Caco-2 (cell line): ENCODE results near the gene FRMD4A. TPM values are rescaled to one million over a fixed set of nuclear protein-coding genes. Genes with fewer than 3 reads are reported as not detected.

Experiments used
- BruUV-seq: library from RNA; stranded (reverse); fragments of 400-500 nt; replicated peaks from 2 replicates; lab custom pipeline; 2021; lab: Mats Ljungman, UMichigan
- CTCF ChIA-PET: fragments of 300-600 bp; sonication (Branson Sonifier 250); formaldehyde crosslinking; loops from one replicate; lab custom pipeline; 2022; ENCODE audit warnings: antibody characterized with exemption; lab: Charles Lee
- POLR2A ChIA-PET: fragments of 300-600 bp; sonication (Branson Sonifier 250); formaldehyde crosslinking; loops from one replicate; lab custom pipeline; 2022; ENCODE audit warnings: antibody characterized with exemption; lab: Charles Lee
- DNase-seq, 2 experiments: peaks; one replicate each; pipeline versions ENCODE4 v3.0.0 to v3.0.0-alpha.2; 2020 to 2022
- H3K27me3 ChIP-seq: replicated peaks from 2 replicates; pipeline ENCODE4 v1.6.0; 2011; ENCODE audit warnings: low read length; ENCODE audit not compliant: control insufficient read depth, insufficient read depth
- H3K36me3 ChIP-seq: 2 replicates; pipeline ENCODE4 v1.5.1; 2011; ENCODE audit warnings: low read length; ENCODE audit not compliant: control insufficient read depth, insufficient read depth
- H3K4me1 ChIP-seq: fragments of 250-450 bp; sonication (Bioruptor Pico); 2 replicates; pipeline ENCODE4 v1.5.1; 2020; ENCODE audit warnings: mild to moderate bottlenecking
- H3K4me3 ChIP-seq: 2 replicates; pipeline ENCODE4 v1.5.1; 2011; ENCODE audit warnings: low read depth, mild to moderate bottlenecking, control low read depth, low read length
- H3K9me3 ChIP-seq: fragments of 250-450 bp; sonication (Bioruptor Pico); 2 replicates; pipeline ENCODE4 v1.5.1; 2020; ENCODE audit warnings: mild to moderate bottlenecking, moderate library complexity
- H3K27ac Mint-ChIP-seq: one replicate; pipeline ENCODE4 v1.8.0; 2022; ENCODE audit warnings: mixed read lengths; ENCODE audit not compliant: unreplicated experiment
- H3K27me3 Mint-ChIP-seq: one replicate; pipeline ENCODE4 v1.8.0; 2022; ENCODE audit warnings: mixed read lengths; ENCODE audit not compliant: insufficient read depth, unreplicated experiment
- H3K36me3 Mint-ChIP-seq: one replicate; pipeline ENCODE4 v1.8.0; 2022; ENCODE audit warnings: mild to moderate bottlenecking, mixed read lengths; ENCODE audit not compliant: insufficient read depth, unreplicated experiment
- H3K4me1 Mint-ChIP-seq: one replicate; pipeline ENCODE4 v1.8.0; 2022; ENCODE audit warnings: low read depth, mixed read lengths; ENCODE audit not compliant: unreplicated experiment
- H3K4me3 Mint-ChIP-seq: one replicate; pipeline ENCODE4 v1.8.0; 2022; ENCODE audit warnings: mild to moderate bottlenecking, moderate library complexity, mixed read lengths; ENCODE audit not compliant: unreplicated experiment
- H3K9me3 Mint-ChIP-seq: one replicate; pipeline ENCODE4 v1.8.0; 2022; ENCODE audit warnings: mixed read lengths; ENCODE audit not compliant: unreplicated experiment
- CTCF ChIP-seq, 2 experiments: fragments of 200-600 bp in 1 of 2; IDR thresholded peaks; 1 replicate in 1 of 2; 2 replicates in 1 of 2; pipeline versions ENCODE4 v1.5.1 to v1.8.0; 2011 to 2022; ENCODE audit warnings: antibody characterized with exemption in 1 of 2, control low read depth in 1 of 2, inconsistent platforms in 1 of 2, low read depth in 1 of 2, low read length in 1 of 2, mild to moderate bottlenecking in 1 of 2, moderate library complexity in 1 of 2; ENCODE audit not compliant: insufficient read depth in 1 of 2, severe bottlenecking in 1 of 2, unreplicated experiment in 1 of 2
- intact Hi-C: fragments of 100-400 bp; cut with micrococcal nuclease; formaldehyde crosslinking; loops from one replicate; pipeline ENCODE4 v1.10.0; 2022; ENCODE audit not compliant: unreplicated experiment
- total RNA-seq: library from RNA; stranded (reverse); gene quantifications from 2 replicates; pipeline ENCODE4 v1.2.3, GENCODE V29; 2022

Gene FRMD4A
- total RNA-seq, 1 experiment from 2014 or later, result 52.1 TPM

GRCh38 chr10:13812804-13813203 lies 517.9 kb downstream of the FRMD4A start:
- no TSS peak for BruUV-seq

DNA sequence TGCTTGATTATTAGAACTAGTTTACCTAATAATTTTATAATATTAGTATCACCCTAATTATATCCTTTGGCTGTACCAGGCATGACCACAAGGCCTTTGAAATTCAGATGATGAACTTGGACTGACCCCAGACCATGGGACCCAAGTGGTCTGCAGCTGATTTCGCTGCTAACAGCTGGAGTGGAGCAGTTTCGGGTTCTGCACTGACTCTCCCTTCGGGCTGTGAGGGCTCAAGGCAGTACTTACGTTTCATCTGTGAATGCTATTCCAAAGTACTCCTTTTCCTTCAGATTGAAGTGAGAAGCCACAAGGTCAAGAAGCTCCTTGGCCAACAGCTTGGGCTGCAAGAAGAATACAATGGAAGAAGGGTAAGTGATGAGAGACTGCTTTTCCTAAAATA lies 520.2 kb downstream of the FRMD4A start:
- Mint-ChIP-seq H3K36me3 (no peaks in the 10 kb centered on the region), H3K4me3 (no peak overlapping the region), H3K27me3 (peaks cover 3% of the 10 kb centered on the region), H3K27ac (no peak overlapping the region), H3K4me1 (peaks cover 14% of the 10 kb centered on the region), H3K9me3 (no peaks in the 10 kb centered on the region)
- no peak for DNase-seq
- ChIA-PET CTCF (interaction anchor here (0.7 kb wide), 1 partner anchor 535 kb away, joined by 4 read pairs; no protein-coding TSS in a partner anchor), POLR2A (interaction anchor here (0.6 kb wide), 1 partner anchor 1144 kb away, joined by 3 read pairs; no protein-coding TSS in a partner anchor)
- Histone ChIP-seq H3K9me3 (no peaks in the 10 kb centered on the region), H3K4me1 (peaks cover 11% of the 10 kb centered on the region), H3K27me3 (no peaks in the 10 kb centered on the region), H3K4me3 (no peak overlapping the region), H3K36me3 (no peaks in the 10 kb centered on the region)
- intact Hi-C loops, result no loop called here
- no TSS peak for BruUV-seq
- TF ChIP-seq CTCF (IDR thresholded peaks at IDR 0.05; ENCODE audit: insufficient read depth in 1 of 2, low read depth in 1 of 2, low read length in 1 of 2, severe bottlenecking in 1 of 2, unreplicated experiment in 1 of 2), result no peak

More at GRCh38 chr10:13812804-13813203, 517.9 kb downstream of the FRMD4A start:
- CTCF ChIA-PET, result no interaction called here
- Histone ChIP-seq H3K36me3 (no peaks in the 10 kb centered on the region), H3K9me3 (0 out of 2 replicates have a peak, but pooled peaks cover 9% of the 10 kb centered on the region), H3K4me3 (no peak overlapping the region), H3K27me3 (no peaks in the 10 kb centered on the region), H3K4me1 (peaks cover 11% of the 10 kb centered on the region)
- peaks cover 3% of the 10 kb centered on the region for H3K27me3 Mint-ChIP-seq
- POLR2A ChIA-PET, result no interaction called here
- intact Hi-C loops, result no loop called here
- no peak overlapping the region for H3K4me3 Mint-ChIP-seq
- H3K9me3 Mint-ChIP-seq, result no peaks in the 10 kb centered on the region
- peaks cover 14% of the 10 kb centered on the region for H3K4me1 Mint-ChIP-seq
- H3K27ac Mint-ChIP-seq, result no peak overlapping the region
- H3K36me3 Mint-ChIP-seq, result no peaks in the 10 kb centered on the region
- TF ChIP-seq CTCF (IDR thresholded peaks at IDR 0.05; ENCODE audit: insufficient read depth in 1 of 2, low read depth in 1 of 2, low read length in 1 of 2, severe bottlenecking in 1 of 2, unreplicated experiment in 1 of 2), result no peak
- DNase-seq, result no peak

GRCh38 chr10:13809427-13809826 lies 521.3 kb downstream of the FRMD4A start:
- H3K4me1 ChIP-seq, result peaks cover 11% of the 10 kb centered on the region
- BruUV-seq, result no TSS peak
- H3K36me3 ChIP-seq, result no peaks in the 10 kb centered on the region
- H3K9me3 ChIP-seq, result no peaks in the 10 kb centered on the region
- peaks cover 15% of the 10 kb centered on the region for H3K4me1 Mint-ChIP-seq
- H3K4me3 Mint-ChIP-seq, result no peak overlapping the region
- CTCF ChIA-PET, result interaction anchor here (0.9 to 1.1 kb wide), 2 partner anchors 22 to 284 kb away, joined by 3 to 4 read pairs; no protein-coding TSS in a partner anchor
- H3K27ac Mint-ChIP-seq, result peak overlapping the region; percentile 18
- H3K27me3 ChIP-seq, result no peaks in the 10 kb centered on the region
- peaks cover 1% of the 10 kb centered on the region for H3K27me3 Mint-ChIP-seq
- peak; percentile 63 to 75 for DNase-seq
- POLR2A ChIA-PET, result no interaction called here
- H3K9me3 Mint-ChIP-seq, result no peaks in the 10 kb centered on the region
- TF ChIP-seq CTCF (IDR thresholded peaks at IDR 0.05; ENCODE audit: insufficient read depth in 1 of 2, low read depth in 1 of 2, low read length in 1 of 2, severe bottlenecking in 1 of 2, unreplicated experiment in 1 of 2), result no peak
- H3K36me3 Mint-ChIP-seq, result no peaks in the 10 kb centered on the region
- H3K4me3 ChIP-seq, result no peak overlapping the region
- intact Hi-C loops, result no loop called here
